Endothelial cell of umbilical vein (primary cell): ENCODE results near the gene YTHDF2. TPM values are rescaled to one million over a fixed set of nuclear protein-coding genes. Genes with fewer than 3 reads are reported as not detected.

ENCODE experiments used
- BruUV-seq: library from RNA; stranded (reverse); fragments of 400-500 nt; replicated peaks from 2 replicates; lab custom pipeline; 2021; lab: Mats Ljungman, UMichigan
- CTCF ChIA-PET: fragments of 300-600, 350-600 bp; sonication (Branson Sonifier 250); formaldehyde crosslinking; loops from one replicate; lab custom pipeline; 2021; ENCODE audit warnings: antibody characterized with exemption, inconsistent platforms; lab: Charles Lee
- POLR2A ChIA-PET: fragments of 300-600, 350-600 bp; sonication (Branson Sonifier 250); formaldehyde crosslinking; loops from one replicate; lab custom pipeline; 2021; ENCODE audit warnings: antibody characterized with exemption, inconsistent platforms; lab: Charles Lee
- DNase-seq: peaks from one replicate; pipeline ENCODE4 v3.0.0-alpha.2; 2011; ENCODE audit warnings: low read depth, low spot score
- FAIRE-seq: peaks from 2 replicates; lab custom pipeline; 2011; peaks lifted over from hg19 to GRCh38; lab: Jason Lieb, UNC
- H2AFZ ChIP-seq: 2 replicates; pipeline ENCODE4 v1.6.0; 2012; ENCODE audit warnings: low read depth, low read length, control low read depth, inconsistent platforms
- H3K27ac ChIP-seq: 2 replicates; pipeline ENCODE4 v1.5.1; 2011; ENCODE audit warnings: low read depth, mild to moderate bottlenecking, control low read depth, low read length, moderate library complexity; ENCODE audit not compliant: insufficient read depth
- H3K27me3 ChIP-seq, 2 experiments: 2 replicates each; pipeline versions ENCODE4 v1.6.0 to v1.6.1; 2011; ENCODE audit warnings: low read length in 2 of 2, mixed read lengths in 1 of 2; ENCODE audit not compliant: control insufficient read depth in 2 of 2, insufficient read depth in 2 of 2
- H3K36me3 ChIP-seq, 2 experiments: 2 replicates in 1 of 2; 3 replicates in 1 of 2; pipeline ENCODE4 v1.5.1; 2011; ENCODE audit warnings: low read length in 2 of 2, mild to moderate bottlenecking in 1 of 2, moderate library complexity in 1 of 2; ENCODE audit not compliant: control insufficient read depth in 2 of 2, insufficient read depth in 2 of 2; ENCODE audit errors: extremely low read depth in 1 of 2
- H3K4me1 ChIP-seq: 3 replicates; pipeline ENCODE4 v1.5.1; 2011; ENCODE audit warnings: mild to moderate bottlenecking, low read length; ENCODE audit not compliant: control insufficient read depth, insufficient read depth; ENCODE audit errors: extremely low read depth
- H3K4me2 ChIP-seq: 2 replicates; pipeline ENCODE4 v1.6.1; 2011; ENCODE audit warnings: low read length, control low read depth, mixed read lengths; ENCODE audit not compliant: insufficient read depth
- H3K4me3 ChIP-seq, 3 experiments: fragments of 200-600 bp in 1 of 3; sonication (generic), shearing (Covaris generic) in 1 of 3; replicated peaks in 1 of 3; 2 replicates each; pipeline ENCODE4 v1.5.1; 2011 to 2016; ENCODE audit warnings: control low read depth in 3 of 3, low read length in 3 of 3, mild to moderate bottlenecking in 2 of 3, inconsistent platforms in 1 of 3, low read depth in 1 of 3, moderate library complexity in 1 of 3; ENCODE audit not compliant: insufficient read depth in 1 of 3
- H3K79me2 ChIP-seq: 2 replicates; pipeline ENCODE4 v1.6.0; 2012; ENCODE audit warnings: low read length, inconsistent platforms; ENCODE audit not compliant: control insufficient read depth, insufficient read depth
- H3K9ac ChIP-seq: replicated peaks from 2 replicates; pipeline ENCODE3; 2011; ENCODE audit warnings: low read length, control low read depth; ENCODE audit not compliant: insufficient read depth; ENCODE audit errors: extremely low read depth
- H3K9me1 ChIP-seq: replicated peaks from 3 replicates; pipeline ENCODE4 v1.6.0; 2011; ENCODE audit warnings: mild to moderate bottlenecking, low read length; ENCODE audit not compliant: control insufficient read depth, insufficient read depth; ENCODE audit errors: extremely low read depth
- H3K9me3 ChIP-seq: replicated peaks from 2 replicates; pipeline ENCODE4 v1.5.1; 2012; ENCODE audit warnings: low read length, inconsistent platforms; ENCODE audit not compliant: control insufficient read depth, insufficient read depth
- H4K20me1 ChIP-seq: replicated peaks from 2 replicates; pipeline ENCODE3; 2011; ENCODE audit warnings: mild to moderate bottlenecking, low read length; ENCODE audit not compliant: control insufficient read depth, insufficient read depth; ENCODE audit errors: extremely low read depth
- EZH2 ChIP-seq: IDR thresholded peaks from 2 replicates; pipeline ENCODE4 v1.6.1; 2012; ENCODE audit warnings: borderline replicate concordance, low read depth, mild to moderate bottlenecking, moderate library complexity, low read length, inconsistent platforms; ENCODE audit not compliant: severe bottlenecking
- FOS ChIP-seq: IDR thresholded peaks from 2 replicates; pipeline ENCODE4 v1.6.1; 2011; ENCODE audit warnings: mild to moderate bottlenecking, low read length, moderate library complexity, borderline replicate concordance; ENCODE audit not compliant: insufficient read depth
- GATA2 ChIP-seq: IDR thresholded peaks from 2 replicates; pipeline ENCODE4 v1.7.0; 2011; ENCODE audit warnings: low read depth, mild to moderate bottlenecking, moderate library complexity, mixed read lengths, low read length; ENCODE audit not compliant: insufficient read length, insufficient read depth
- JUN ChIP-seq: IDR thresholded peaks from 2 replicates; pipeline ENCODE4 v1.6.1; 2011; ENCODE audit warnings: borderline replicate concordance, low read depth; ENCODE audit not compliant: insufficient read length, insufficient read depth
- MYC ChIP-seq: IDR thresholded peaks from one replicate; pipeline ENCODE4 v1.6.1; 2011; ENCODE audit warnings: mild to moderate bottlenecking, low read depth, low read length
- POLR2A ChIP-seq: IDR thresholded peaks from 2 replicates; pipeline ENCODE4 v1.6.1; 2012; ENCODE audit warnings: low read depth, mild to moderate bottlenecking, control low read depth, low read length
- POLR2AphosphoS5 ChIP-seq: IDR thresholded peaks from 2 replicates; pipeline ENCODE4 v1.6.1; 2012; ENCODE audit warnings: low read depth, mild to moderate bottlenecking, control low read depth, low read length, moderate library complexity; ENCODE audit not compliant: insufficient read depth
- dilution Hi-C: fragments of 300-500 bp; cut with MboI; formaldehyde crosslinking; loops from one replicate; pipeline ENCODE4 v1.15.0; 2019; ENCODE audit warnings: low sequenced_read_pairs; ENCODE audit not compliant: extremely low pct_ligation_motif_present
- intact Hi-C: fragments of 100-400 bp; cut with micrococcal nuclease; formaldehyde crosslinking; loops from one replicate; pipeline ENCODE4 v1.10.0; 2022
- polyA plus RNA-seq, 4 experiments: library from polyadenylated mRNA; depleted of rRNA in 3 of 4; stranded (reverse) in 3 of 4; unstranded in 1 of 4; fragments of >200 nt; gene quantifications; 2 replicates each; pipeline versions ENCODE4 v1.2.1 to v1.2.3, GENCODE V29; 2011 to 2012; ENCODE audit warnings: missing spikeins in 1 of 4
- total RNA-seq: library from RNA; stranded (reverse); gene quantifications from 2 replicates; pipeline ENCODE4 v1.2.3, GENCODE V29; 2021
- TF ChIP-seq, protein P1 (sequence below), 2 donors: IDR thresholded peaks; 1 replicate in 1 of 2; 2 replicates in 1 of 2; pipeline ENCODE4 v1.5.1; 2011; ENCODE audit warnings: low read length in 2 of 2, mild to moderate bottlenecking in 2 of 2, moderate library complexity in 2 of 2, control low read depth in 1 of 2, inconsistent platforms in 1 of 2, low read depth in 1 of 2; ENCODE audit not compliant: insufficient read depth in 1 of 2; ENCODE audit errors: extremely low read depth in 1 of 2
- TF ChIP-seq, protein P2 (sequence below): IDR thresholded peaks from 2 replicates; pipeline ENCODE4 v1.6.1; 2011; ENCODE audit not compliant: insufficient read depth, insufficient read length

YTHDF2 gene
- total and polyA plus RNA-seq, 2 donors (not counting 3 experiments of a cell fraction or from before 2014, with no cell fraction given): 72.4 to 105 TPM

GRCh38 chr1:28801461-28801860 is 64.7 kb downstream of the YTHDF2 start:
- dilution Hi-C loops (no loop called here), intact Hi-C loops (no loop called here)
- H3K9ac ChIP-seq: no peak overlapping the region
- H3K27ac ChIP-seq: no peak overlapping the region
- H3K4me1 ChIP-seq: no peaks in the 10 kb centered on the region
- no peak for TF ChIP-seq FOS
- TF ChIP-seq POLR2A: no peak
- no peak for TF ChIP-seq MYC
- no peak for TF ChIP-seq GATA2
- TF ChIP-seq, protein P1, sequence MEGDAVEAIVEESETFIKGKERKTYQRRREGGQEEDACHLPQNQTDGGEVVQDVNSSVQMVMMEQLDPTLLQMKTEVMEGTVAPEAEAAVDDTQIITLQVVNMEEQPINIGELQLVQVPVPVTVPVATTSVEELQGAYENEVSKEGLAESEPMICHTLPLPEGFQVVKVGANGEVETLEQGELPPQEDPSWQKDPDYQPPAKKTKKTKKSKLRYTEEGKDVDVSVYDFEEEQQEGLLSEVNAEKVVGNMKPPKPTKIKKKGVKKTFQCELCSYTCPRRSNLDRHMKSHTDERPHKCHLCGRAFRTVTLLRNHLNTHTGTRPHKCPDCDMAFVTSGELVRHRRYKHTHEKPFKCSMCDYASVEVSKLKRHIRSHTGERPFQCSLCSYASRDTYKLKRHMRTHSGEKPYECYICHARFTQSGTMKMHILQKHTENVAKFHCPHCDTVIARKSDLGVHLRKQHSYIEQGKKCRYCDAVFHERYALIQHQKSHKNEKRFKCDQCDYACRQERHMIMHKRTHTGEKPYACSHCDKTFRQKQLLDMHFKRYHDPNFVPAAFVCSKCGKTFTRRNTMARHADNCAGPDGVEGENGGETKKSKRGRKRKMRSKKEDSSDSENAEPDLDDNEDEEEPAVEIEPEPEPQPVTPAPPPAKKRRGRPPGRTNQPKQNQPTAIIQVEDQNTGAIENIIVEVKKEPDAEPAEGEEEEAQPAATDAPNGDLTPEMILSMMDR (IDR thresholded peaks at IDR 0.05; ENCODE audit: extremely low read depth in 1 of 2, insufficient read depth in 1 of 2, low read depth in 1 of 2, low read length in 2 of 2): no peak
- no peak for TF ChIP-seq POLR2AphosphoS5
- no peak for TF ChIP-seq EZH2
- TF ChIP-seq JUN: no peak
- TF ChIP-seq, protein P2, sequence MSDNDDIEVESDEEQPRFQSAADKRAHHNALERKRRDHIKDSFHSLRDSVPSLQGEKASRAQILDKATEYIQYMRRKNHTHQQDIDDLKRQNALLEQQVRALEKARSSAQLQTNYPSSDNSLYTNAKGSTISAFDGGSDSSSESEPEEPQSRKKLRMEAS: no peak
- H3K79me2 ChIP-seq: no peaks in the 10 kb centered on the region
- H3K36me3 ChIP-seq: no peaks in the 10 kb centered on the region
- no peak overlapping the region for H3K4me2 ChIP-seq
- H2AFZ ChIP-seq: no peak overlapping the region
- ChIA-PET POLR2A (no interaction called here), CTCF (no interaction called here)
- H3K27me3 ChIP-seq: peaks cover 2 to 4% of the 10 kb centered on the region in 2 experiments
- H3K9me3 ChIP-seq: no peaks in the 10 kb centered on the region
- BruUV-seq: no TSS peak
- FAIRE-seq (no peak), DNase-seq (no peak)
- no peak overlapping the region for H3K4me3 ChIP-seq
- no peaks in the 10 kb centered on the region for H3K9me1 ChIP-seq
- no peaks in the 10 kb centered on the region for H4K20me1 ChIP-seq
